ENCODE data around the gene MSX2.

MSX2 gene

GRCh38 chr5:174723979-174724483 lies 351 bp upstream of the MSX2 start:
- peaks cover 6% of the 10 kb centered on the region for H3K4me1 Mint-ChIP-seq
- no peak for DNase-seq
- H3K36me3 Mint-ChIP-seq: peaks cover 5% of the 10 kb centered on the region
- peak overlapping the region; percentile 50 for H3K4me3 Mint-ChIP-seq
- peaks cover 94% of the 10 kb centered on the region for H3K27me3 Mint-ChIP-seq
- H3K27ac Mint-ChIP-seq: no peak overlapping the region
- H3K9me3 Mint-ChIP-seq: peaks cover 3% of the 10 kb centered on the region
- CTCF ChIA-PET: no interaction called here

GRCh38 chr5:174725261-174725990 lies 1.0 kb downstream of the MSX2 start:
- H3K27me3 Mint-ChIP-seq: peaks cover 87% of the 10 kb centered on the region
- CTCF ChIA-PET: no interaction called here
- H3K27ac Mint-ChIP-seq: peak overlapping the region; percentile 79
- DNase-seq: no peak
- H3K9me3 Mint-ChIP-seq: peaks cover 3% of the 10 kb centered on the region
- H3K4me3 Mint-ChIP-seq: no peak overlapping the region
- H3K36me3 Mint-ChIP-seq: peaks cover 5% of the 10 kb centered on the region
- peaks cover 6% of the 10 kb centered on the region for H3K4me1 Mint-ChIP-seq

- Mint-ChIP-seq H3K36me3 (peaks cover 5% of the 10 kb centered on the region), H3K4me1 (peaks cover 6% of the 10 kb centered on the region), H3K9me3 (peaks cover 3% of the 10 kb centered on the region), H3K4me3 (no peak overlapping the region), H3K27ac (peak overlapping the region; percentile 79), H3K27me3 (peaks cover 86% of the 10 kb centered on the region)
- DNase-seq: no peak
- CTCF ChIA-PET: no interaction called here
Observed at GRCh38 chr5:174725991-174726601, 1.7 kb downstream of the MSX2 start.

GRCh38 chr5:174726916-174727793 lies 2.8 kb downstream of the MSX2 start:
- no peak for DNase-seq
- CTCF ChIA-PET: interaction anchor here (1.2 kb wide), 1 partner anchor 8 kb away, joined by 3 read pairs; no protein-coding TSS in a partner anchor
- Mint-ChIP-seq H3K36me3 (peaks cover 5% of the 10 kb centered on the region), H3K27ac (no peak overlapping the region), H3K4me3 (no peak overlapping the region), H3K27me3 (peaks cover 86% of the 10 kb centered on the region), H3K9me3 (peaks cover 3% of the 10 kb centered on the region), H3K4me1 (peaks cover 6% of the 10 kb centered on the region)

GRCh38 chr5:174727794-174728680 lies 3.7 kb downstream of the MSX2 start:
- CTCF ChIA-PET: interaction anchor here (1.2 kb wide), 1 partner anchor 9 kb away, joined by 3 read pairs; no protein-coding TSS in a partner anchor
- H3K27ac Mint-ChIP-seq: no peak overlapping the region
- H3K4me1 Mint-ChIP-seq: peaks cover 6% of the 10 kb centered on the region
- H3K27me3 Mint-ChIP-seq: peaks cover 86% of the 10 kb centered on the region
- peaks cover 3% of the 10 kb centered on the region for H3K9me3 Mint-ChIP-seq
- H3K36me3 Mint-ChIP-seq: peaks cover 5% of the 10 kb centered on the region
- no peak for DNase-seq
- no peak overlapping the region for H3K4me3 Mint-ChIP-seq

- Mint-ChIP-seq H3K27ac (no peak overlapping the region), H3K4me3 (no peak overlapping the region), H3K36me3 (no peaks in the 10 kb centered on the region), H3K9me3 (no peaks in the 10 kb centered on the region), H3K4me1 (peaks cover under 1% of the 10 kb centered on the region), H3K27me3 (peaks cover 84% of the 10 kb centered on the region)
- DNase-seq: no peak
- CTCF ChIA-PET: no interaction called here
Observed at GRCh38 chr5:174729075-174729680, 4.8 kb downstream of the MSX2 start.

GRCh38 chr5:174731214-174732035 lies 7.0 kb downstream of the MSX2 start:
- Mint-ChIP-seq H3K36me3 (peaks cover 3% of the 10 kb centered on the region), H3K9me3 (no peaks in the 10 kb centered on the region), H3K4me1 (no peaks in the 10 kb centered on the region), H3K4me3 (no peak overlapping the region), H3K27me3 (peaks cover 84% of the 10 kb centered on the region), H3K27ac (no peak overlapping the region)
- no peak for DNase-seq
- CTCF ChIA-PET: interaction anchor here (1.3 kb wide), 1 partner anchor 312 kb away, joined by 3 read pairs; no protein-coding TSS in a partner anchor

GRCh38 chr5:174732036-174733020 lies 7.9 kb downstream of the MSX2 start:
- CTCF ChIA-PET: no interaction called here
- H3K36me3 Mint-ChIP-seq: peaks cover 3% of the 10 kb centered on the region
- peaks cover 84% of the 10 kb centered on the region for H3K27me3 Mint-ChIP-seq
- no peak overlapping the region for H3K4me3 Mint-ChIP-seq
- no peaks in the 10 kb centered on the region for H3K4me1 Mint-ChIP-seq
- DNase-seq: no peak
- no peaks in the 10 kb centered on the region for H3K9me3 Mint-ChIP-seq
- peak overlapping the region; percentile 55 for H3K27ac Mint-ChIP-seq

GRCh38 chr5:174733091-174733690 lies 8.8 kb downstream of the MSX2 start:
- peaks cover 83% of the 10 kb centered on the region for H3K27me3 Mint-ChIP-seq
- no peak for DNase-seq
- no peaks in the 10 kb centered on the region for H3K9me3 Mint-ChIP-seq
- CTCF ChIA-PET: no interaction called here
- H3K27ac Mint-ChIP-seq: no peak overlapping the region
- H3K4me1 Mint-ChIP-seq: no peaks in the 10 kb centered on the region
- H3K36me3 Mint-ChIP-seq: peaks cover 3% of the 10 kb centered on the region
- H3K4me3 Mint-ChIP-seq: no peak overlapping the region

GRCh38 chr5:174733836-174734235 lies 9.5 kb downstream of the MSX2 start:
- no peaks in the 10 kb centered on the region for H3K9me3 Mint-ChIP-seq
- CTCF ChIA-PET: interaction anchor here (1.9 kb wide), 1 partner anchor 315 kb away, joined by 6 read pairs; no protein-coding TSS in a partner anchor

More at GRCh38 chr5:174733836-174734235, 9.5 kb downstream of the MSX2 start:
- Mint-ChIP-seq H3K27ac (no peak overlapping the region), H3K4me3 (no peak overlapping the region), H3K27me3 (peaks cover 77% of the 10 kb centered on the region), H3K36me3 (peaks cover 3% of the 10 kb centered on the region), H3K4me1 (no peaks in the 10 kb centered on the region)
- DNase-seq: no peak

Data from activated naive CD4-positive, alpha-beta T cell treated with anti-CD3 and anti-CD28 coated beads, Interleukin-2, amount 10 ng/mL, durations not matched to agents 7 days and 5 days (primary cell).